ENCODE data around the gene GNA12. TPM values are rescaled to one million over a fixed set of nuclear protein-coding genes. Genes with fewer than 3 reads are reported as not detected.

The GNA12 gene
- total RNA-seq, 1 donor from 2014 or later = 54.6 TPM

- H3K4me1 Mint-ChIP-seq = peaks cover 60% of the 10 kb centered on the region
- peak overlapping the region; percentile 39 for H3K27ac Mint-ChIP-seq
- intact Hi-C loops (cut with micrococcal nuclease) = no loop called here
- H3K36me3 Mint-ChIP-seq (ENCODE audit: low read depth) = peaks cover 18% of the 10 kb centered on the region
- H3K4me3 Mint-ChIP-seq = no peak overlapping the region
- ChIA-PET POLR2A (no interaction called here), CTCF (interaction anchor here (1.2 kb wide), 1 partner anchor 33 kb away, joined by 3 read pairs; no protein-coding TSS in a partner anchor)
- DNase-seq (no peak), ATAC-seq (ENCODE audit: low read depth) (no peak)
- no peaks in the 10 kb centered on the region for H3K9me3 Mint-ChIP-seq
- H3K27me3 Mint-ChIP-seq = no peaks in the 10 kb centered on the region
- TF ChIP-seq CTCF (IDR thresholded peaks at IDR 0.05) = no peak
Observed at GRCh38 chr7:2809903-2810625, 34.0 kb downstream of the GNA12 start.

- H3K36me3 Mint-ChIP-seq (ENCODE audit: low read depth) = peaks cover 13% of the 10 kb centered on the region
- H3K27me3 Mint-ChIP-seq = no peaks in the 10 kb centered on the region
- peaks cover 54% of the 10 kb centered on the region for H3K4me1 Mint-ChIP-seq
- intact Hi-C loops (cut with micrococcal nuclease) = no loop called here
- ChIA-PET POLR2A (interaction anchor here (1.0 to 1.2 kb wide), 2 partner anchors 10 to 47 kb away, joined by 3 read pairs; no protein-coding TSS in a partner anchor), CTCF (interaction anchor here (0.8 to 1.2 kb wide), 3 partner anchors 34 to 99 kb away, joined by 3 to 4 read pairs (median 3); no protein-coding TSS in a partner anchor)
- TF ChIP-seq CTCF (IDR thresholded peaks at IDR 0.05) = no peak
- ATAC-seq (ENCODE audit: low read depth) (peak; percentile 85), DNase-seq (no peak)
- no peak overlapping the region for H3K4me3 Mint-ChIP-seq
- no peaks in the 10 kb centered on the region for H3K9me3 Mint-ChIP-seq
- H3K27ac Mint-ChIP-seq = peak overlapping the region; percentile 61
Observed at GRCh38 chr7:2808891-2809665, 35.0 kb downstream of the GNA12 start.

GRCh38 chr7:2807845-2808772 is 36.0 kb downstream of the GNA12 start:
- H3K27ac Mint-ChIP-seq = peak overlapping the region; percentile 61
- H3K36me3 Mint-ChIP-seq (ENCODE audit: low read depth) = peaks cover 8% of the 10 kb centered on the region
- no peak for TF ChIP-seq CTCF (IDR thresholded peaks at IDR 0.05)
- ATAC-seq (ENCODE audit: low read depth) (peak; percentile 23), DNase-seq (no peak)
- H3K9me3 Mint-ChIP-seq = no peaks in the 10 kb centered on the region
- ChIA-PET POLR2A (interaction anchor here (0.5 to 1.2 kb wide), 3 partner anchors 15 to 368 kb away, joined by 3 read pairs; no protein-coding TSS in a partner anchor), CTCF (interaction anchor here (0.8 to 1.1 kb wide), 2 partner anchors 38 to 98 kb away, joined by 3 to 4 read pairs; no protein-coding TSS in a partner anchor)
- no peaks in the 10 kb centered on the region for H3K27me3 Mint-ChIP-seq
- H3K4me1 Mint-ChIP-seq = peaks cover 55% of the 10 kb centered on the region
- intact Hi-C loops (cut with micrococcal nuclease) = no loop called here
- H3K4me3 Mint-ChIP-seq = no peak overlapping the region

GRCh38 chr7:2807460-2807844 is 36.7 kb downstream of the GNA12 start:
- Mint-ChIP-seq H3K27ac (no peak overlapping the region), H3K9me3 (no peaks in the 10 kb centered on the region), H3K4me1 (peaks cover 54% of the 10 kb centered on the region), H3K27me3 (no peaks in the 10 kb centered on the region), H3K4me3 (no peak overlapping the region), H3K36me3 (ENCODE audit: low read depth) (peaks cover 8% of the 10 kb centered on the region)
- TF ChIP-seq CTCF (IDR thresholded peaks at IDR 0.05) = no peak
- ATAC-seq (ENCODE audit: low read depth) = no peak
- POLR2A ChIA-PET = no interaction called here
- DNase-seq = no peak
- CTCF ChIA-PET = no interaction called here
- intact Hi-C loops (cut with micrococcal nuclease) = no loop called here

All from activated B cell treated with CpG ODN at 0.5 μM for 24 hours (primary cell).